ENCODE results near the gene UBXN10.

The UBXN10 gene, protein sequence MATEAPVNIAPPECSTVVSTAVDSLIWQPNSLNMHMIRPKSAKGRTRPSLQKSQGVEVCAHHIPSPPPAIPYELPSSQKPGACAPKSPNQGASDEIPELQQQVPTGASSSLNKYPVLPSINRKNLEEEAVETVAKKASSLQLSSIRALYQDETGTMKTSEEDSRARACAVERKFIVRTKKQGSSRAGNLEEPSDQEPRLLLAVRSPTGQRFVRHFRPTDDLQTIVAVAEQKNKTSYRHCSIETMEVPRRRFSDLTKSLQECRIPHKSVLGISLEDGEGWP

GRCh38 chr1:20185834-20186782 lies at the start of gene UBXN10, which contains the start of gene PLA2G2C:
Gene UBXN10, plus strand, starts transcription at chr1:20186096. Its CDS starts 4,466 bp downstream, at chr1:20190562.
Gene PLA2G2C, minus strand, starts transcription at chr1:20186518. Its CDS starts 9,155 bp downstream, at chr1:20177363.
- TF ChIP-seq GATA1 (IDR thresholded peaks at IDR 0.05; ENCODE audit: low read depth, low read length) (no peak), POLR2A (IDR thresholded peaks at IDR 0.05; ENCODE audit: low read length) (peak; percentile 43)
- peak; percentile 85 to 88 for DNase-seq

DNA sequence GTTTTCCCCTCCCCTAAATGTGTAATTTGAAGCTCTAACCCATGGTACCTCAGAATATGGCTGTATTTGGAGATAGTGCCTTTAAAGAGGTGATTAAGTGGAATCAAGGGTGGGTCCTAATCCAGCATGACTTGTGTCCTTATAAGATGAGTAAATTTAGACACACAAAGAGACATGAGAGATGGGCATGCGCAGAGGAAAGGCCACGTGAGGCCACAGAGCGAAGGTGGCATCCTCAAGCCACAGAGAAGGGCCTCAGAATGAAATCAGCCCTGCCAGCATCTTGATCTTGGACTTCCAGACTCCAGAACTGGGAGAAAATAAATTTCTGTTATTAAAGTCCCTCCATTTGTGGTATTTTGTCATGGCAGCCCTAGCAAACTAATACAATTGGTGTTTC lies 49.6 kb upstream of the UBXN10 start:
- DNase-seq, result no peak
- TF ChIP-seq GATA1 (IDR thresholded peaks at IDR 0.05; ENCODE audit: low read depth, low read length) (no peak), POLR2A (IDR thresholded peaks at IDR 0.05; ENCODE audit: low read length) (no peak)

GRCh38 chr1:20137055-20137454 lies 48.8 kb upstream of the UBXN10 start:
- TF ChIP-seq POLR2A (IDR thresholded peaks at IDR 0.05; ENCODE audit: low read length), result no peak
- TF ChIP-seq GATA1 (IDR thresholded peaks at IDR 0.05; ENCODE audit: low read depth, low read length), result no peak
- DNase-seq, result no peak

- DNase-seq, result no peak
- TF ChIP-seq POLR2A (IDR thresholded peaks at IDR 0.05; ENCODE audit: low read length), result no peak
- TF ChIP-seq GATA1 (IDR thresholded peaks at IDR 0.05; ENCODE audit: low read depth, low read length), result no peak
These were observed 48.3 kb upstream of the UBXN10 start for GRCh38 chr1:20137604-20138003.

DNA sequence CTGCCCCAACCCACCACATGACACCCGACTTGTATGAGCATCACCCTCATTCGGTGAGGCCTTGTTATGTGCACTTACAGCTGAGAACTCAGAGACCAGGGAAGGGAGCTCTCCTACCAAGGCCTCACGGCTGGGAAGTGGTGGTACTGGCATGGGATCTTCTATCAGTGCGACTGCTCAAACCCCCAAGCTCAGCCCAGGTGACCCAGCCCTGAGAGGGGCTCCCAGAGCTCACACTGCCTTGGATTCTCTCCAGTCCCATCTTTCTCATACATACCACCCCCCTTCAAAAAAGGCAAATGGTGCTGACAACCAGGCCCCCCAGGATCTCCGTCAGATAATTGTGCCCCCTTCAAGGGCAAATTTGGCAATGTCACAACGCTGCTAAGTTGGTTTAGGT lies 47.5 kb upstream of the UBXN10 start:
- DNase-seq, result no peak
- TF ChIP-seq GATA1 (IDR thresholded peaks at IDR 0.05; ENCODE audit: low read depth, low read length) (no peak), POLR2A (IDR thresholded peaks at IDR 0.05; ENCODE audit: low read length) (no peak)

- DNase-seq, result no peak
- no peak for TF ChIP-seq POLR2A (IDR thresholded peaks at IDR 0.05; ENCODE audit: low read length)
- no peak for TF ChIP-seq GATA1 (IDR thresholded peaks at IDR 0.05; ENCODE audit: low read depth, low read length)
These were observed 46.8 kb upstream of the UBXN10 start, which contains the start of gene PLA2G2F for GRCh38 chr1:20138961-20139550. Gene PLA2G2F, plus strand, starts transcription at chr1:20139323. Its CDS starts 105 bp downstream, at chr1:20139428.

DNA sequence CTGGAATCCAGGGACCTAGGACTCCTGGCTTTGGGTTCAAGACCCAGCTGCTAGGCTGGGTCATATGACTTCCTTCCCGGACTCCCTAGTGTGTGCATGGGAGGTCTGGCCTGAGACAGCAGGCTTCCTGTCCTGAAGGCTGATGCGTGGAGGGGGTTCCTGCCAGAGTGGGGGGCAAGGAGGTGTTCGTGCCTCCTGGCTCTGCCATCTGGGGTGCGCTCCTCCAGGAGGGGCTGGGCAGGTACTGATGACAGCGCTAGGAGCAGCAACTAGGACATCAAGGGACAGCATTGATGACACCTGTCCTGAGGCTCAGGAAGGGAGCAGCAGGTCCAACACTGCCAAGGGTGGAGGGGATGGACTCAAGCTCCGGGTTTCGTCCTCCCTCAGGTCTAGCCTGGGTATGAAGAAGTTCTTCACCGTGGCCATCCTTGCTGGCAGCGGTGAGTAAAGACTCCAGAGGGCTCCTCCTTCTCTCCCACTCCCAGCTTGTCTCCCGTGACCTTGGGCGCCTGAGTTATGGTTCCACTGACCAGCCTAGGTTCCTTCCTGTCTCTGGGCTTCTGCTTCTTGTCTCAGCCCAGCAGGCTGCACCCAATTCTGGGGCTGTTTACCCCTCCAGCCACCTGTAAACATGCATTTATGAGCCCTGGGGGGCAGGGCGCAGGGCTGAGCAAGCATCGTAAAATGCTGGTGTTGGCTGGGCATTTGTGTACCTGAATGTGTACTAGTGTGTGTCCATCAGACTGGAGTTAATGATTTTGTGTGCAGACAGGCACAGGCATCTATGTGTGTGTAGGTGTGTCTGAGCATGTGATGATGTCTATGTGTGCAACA lies 45.9 kb upstream of the UBXN10 start:
- DNase-seq, result no peak
- TF ChIP-seq GATA1 (IDR thresholded peaks at IDR 0.05; ENCODE audit: low read depth, low read length) (no peak), POLR2A (IDR thresholded peaks at IDR 0.05; ENCODE audit: low read length) (no peak)

GRCh38 chr1:20141001-20141400 lies 44.9 kb upstream of the UBXN10 start:
- no peak for DNase-seq
- TF ChIP-seq POLR2A (IDR thresholded peaks at IDR 0.05; ENCODE audit: low read length), result no peak
- no peak for TF ChIP-seq GATA1 (IDR thresholded peaks at IDR 0.05; ENCODE audit: low read depth, low read length)

- no peak for DNase-seq
- TF ChIP-seq GATA1 (IDR thresholded peaks at IDR 0.05; ENCODE audit: low read depth, low read length), result no peak
- no peak for TF ChIP-seq POLR2A (IDR thresholded peaks at IDR 0.05; ENCODE audit: low read length)
These were observed 44.4 kb upstream of the UBXN10 start for GRCh38 chr1:20141466-20141865.

DNA sequence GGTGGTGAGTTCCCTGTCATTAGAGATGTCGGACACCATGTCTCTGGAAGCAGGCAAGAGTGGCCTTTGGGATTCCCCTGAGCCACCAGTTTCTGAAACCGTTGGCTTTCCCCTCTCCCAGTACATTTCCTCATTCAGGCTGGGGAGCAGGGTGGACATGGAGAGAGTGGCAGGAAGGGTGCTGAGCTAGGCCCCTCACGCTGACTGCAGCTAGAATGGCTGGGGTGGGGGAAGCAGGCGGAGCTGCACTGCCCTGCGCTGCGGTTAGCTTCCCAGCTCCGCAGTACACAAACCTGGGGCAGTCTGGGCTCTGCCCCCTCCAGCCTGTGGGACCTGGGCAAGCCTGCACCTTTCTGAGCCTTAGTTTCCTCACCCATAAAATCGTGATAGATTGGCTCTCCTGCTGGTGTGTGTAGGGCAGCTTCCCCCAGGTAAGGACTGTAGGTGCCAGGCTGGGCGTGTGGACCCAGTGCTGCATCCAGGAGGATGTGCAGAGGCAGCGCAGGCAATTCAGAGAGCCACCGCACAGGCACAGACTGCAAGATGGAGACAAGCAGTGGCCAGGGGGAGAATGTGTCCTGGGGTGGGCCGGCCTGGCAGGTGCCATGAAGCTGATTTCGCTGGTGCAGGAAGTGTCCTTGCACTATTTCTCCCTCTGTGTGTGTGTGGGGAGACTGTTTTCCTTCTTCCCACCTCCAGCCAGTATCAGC lies 43.7 kb upstream of the UBXN10 start:
- no peak for TF ChIP-seq POLR2A (IDR thresholded peaks at IDR 0.05; ENCODE audit: low read length)
- no peak for TF ChIP-seq GATA1 (IDR thresholded peaks at IDR 0.05; ENCODE audit: low read depth, low read length)
- no peak for DNase-seq

- no peak for TF ChIP-seq GATA1 (IDR thresholded peaks at IDR 0.05; ENCODE audit: low read depth, low read length)
- TF ChIP-seq POLR2A (IDR thresholded peaks at IDR 0.05; ENCODE audit: low read length), result no peak
These were observed 42.6 kb upstream of the UBXN10 start for GRCh38 chr1:20143318-20143717.

DNA sequence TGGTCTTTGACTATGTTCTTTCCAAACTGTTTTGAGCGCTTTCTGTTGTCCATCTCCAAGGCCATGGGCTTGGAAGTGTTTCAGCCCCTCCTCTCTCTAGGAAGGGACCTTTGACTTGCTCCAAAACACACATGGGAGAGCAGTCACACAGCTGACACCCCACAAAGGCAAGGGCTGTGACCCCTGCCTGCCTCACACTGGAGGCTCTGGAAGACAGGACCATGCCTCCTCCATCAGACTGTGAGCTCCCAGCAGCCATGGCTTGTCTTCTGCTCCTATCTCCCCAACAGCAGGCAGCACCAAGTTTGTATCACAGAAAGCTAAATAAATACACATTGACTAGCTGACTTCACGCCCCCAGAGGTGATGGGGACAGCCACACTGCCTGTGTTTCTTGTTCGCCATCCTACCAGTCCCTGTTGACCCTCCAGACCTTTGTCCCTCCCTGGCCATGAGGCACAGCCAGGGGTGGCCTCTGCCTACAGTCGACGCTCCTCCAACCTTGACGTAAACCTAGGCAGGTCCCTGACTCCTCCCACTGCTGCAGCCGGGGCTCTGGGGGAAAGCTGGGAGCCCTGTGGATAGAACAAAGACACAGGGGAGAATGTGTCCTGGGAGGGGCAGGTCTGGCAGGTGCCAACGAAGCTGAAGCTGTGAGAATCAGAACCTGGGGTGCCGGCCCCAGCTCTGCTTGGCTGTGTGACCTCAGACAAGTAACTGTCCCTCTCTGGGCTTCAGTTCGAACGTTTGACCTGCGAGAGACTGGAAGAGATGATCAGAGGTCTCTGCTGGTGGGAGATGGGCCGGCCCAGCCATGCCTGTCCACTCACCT lies 41.9 kb upstream of the UBXN10 start:
- TF ChIP-seq GATA1 (IDR thresholded peaks at IDR 0.05; ENCODE audit: low read depth, low read length) (no peak), POLR2A (IDR thresholded peaks at IDR 0.05; ENCODE audit: low read length) (no peak)
- no peak for DNase-seq

More at GRCh38 chr1:20143318-20143717, 42.6 kb upstream of the UBXN10 start:
- DNase-seq, result no peak

All from erythroblast (primary cell).